ENCODE measurements around the gene LENG1.

- TF ChIP-seq POLR2A (IDR thresholded peaks at IDR 0.05; ENCODE audit: low read length) (no peak), GATA1 (IDR thresholded peaks at IDR 0.05; ENCODE audit: low read depth, low read length) (no peak)
Measured at GRCh38 chr19:54186351-54186750, 26.8 kb upstream of the LENG1 start.
